HFFc6 (cell line): ENCODE data around the gene ANKLE1. TPM values are rescaled to one million over a fixed set of nuclear protein-coding genes. Genes with fewer than 3 reads are reported as not detected.

Experiments
- DNase-seq: peaks from one replicate; pipeline ENCODE4 v3.0.0-alpha.2; 2018
- H3K27ac Mint-ChIP-seq: 2 replicates; pipeline ENCODE4 v1.8.0; 2020; ENCODE audit warnings: mild to moderate bottlenecking, mixed read lengths
- H3K27me3 Mint-ChIP-seq: 2 replicates; pipeline ENCODE4 v1.8.0; 2021; ENCODE audit warnings: mild to moderate bottlenecking, moderate library complexity, mixed read lengths; ENCODE audit not compliant: insufficient read depth
- H3K36me3 Mint-ChIP-seq: 2 replicates; pipeline ENCODE4 v1.8.0; 2021; ENCODE audit warnings: low read depth, mixed read lengths
- H3K4me1 Mint-ChIP-seq: 2 replicates; pipeline ENCODE4 v1.8.0; 2020; ENCODE audit warnings: low read depth, mixed read lengths
- H3K4me3 Mint-ChIP-seq: 2 replicates; pipeline ENCODE4 v1.8.0; 2020; ENCODE audit warnings: mild to moderate bottlenecking, moderate library complexity, mixed read lengths
- H3K9me3 Mint-ChIP-seq: 2 replicates; pipeline ENCODE4 v1.8.0; 2020; ENCODE audit warnings: mild to moderate bottlenecking, mixed read lengths
- total RNA-seq, 6 experiments: library from RNA; stranded (reverse); fragmentation: NEBNext Ultra II Directional; extraction: Animal tissue kit (Norgen Biotek cat#: 25700); gene quantifications; 2 replicates in 1 of 6; 3 replicates in 5 of 6; pipeline ENCODE4 v1.2.3, GENCODE V29; 2021
- TF ChIP-seq, protein P1 (sequence below): fragments of 200-600 bp; sonication (generic); IDR thresholded peaks from 2 replicates; pipeline ENCODE4 v1.5.0; 2021; ENCODE audit warnings: antibody characterized with exemption, mild to moderate bottlenecking

The ANKLE1 gene
- total RNA-seq, 6 experiments from 2014 or later = 0.28 to 0.57 (median 0.43) TPM

DNA sequence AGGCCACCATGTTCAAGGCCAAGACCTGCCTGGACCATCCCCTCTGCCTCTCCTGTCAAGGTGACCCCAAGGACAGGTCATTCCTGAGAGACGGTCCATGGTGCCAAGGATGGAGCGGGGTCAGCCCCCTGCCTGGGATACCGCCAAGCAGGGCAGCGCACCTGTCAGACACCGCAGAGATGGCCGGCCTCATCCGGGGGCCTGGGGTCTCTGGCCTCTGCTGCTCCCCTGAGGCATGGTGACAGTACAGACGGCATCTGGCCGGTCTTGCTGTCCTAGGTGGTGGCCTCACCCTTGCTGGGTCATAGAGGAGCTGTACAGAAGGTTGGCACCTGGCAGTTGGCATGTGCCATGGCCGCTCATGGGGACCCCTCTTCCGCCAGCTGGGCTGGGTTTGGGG is 38.7 kb downstream of the ANKLE1 start:
- Mint-ChIP-seq H3K4me1 (peaks cover 9% of the 10 kb centered on the region), H3K9me3 (no peaks in the 10 kb centered on the region), H3K27me3 (peaks cover 2% of the 10 kb centered on the region; the same call in 1 of the 2 replicates), H3K27ac (no peak overlapping the region), H3K36me3 (peaks cover 13% of the 10 kb centered on the region), H3K4me3 (no peak overlapping the region)
- TF ChIP-seq, protein P1, sequence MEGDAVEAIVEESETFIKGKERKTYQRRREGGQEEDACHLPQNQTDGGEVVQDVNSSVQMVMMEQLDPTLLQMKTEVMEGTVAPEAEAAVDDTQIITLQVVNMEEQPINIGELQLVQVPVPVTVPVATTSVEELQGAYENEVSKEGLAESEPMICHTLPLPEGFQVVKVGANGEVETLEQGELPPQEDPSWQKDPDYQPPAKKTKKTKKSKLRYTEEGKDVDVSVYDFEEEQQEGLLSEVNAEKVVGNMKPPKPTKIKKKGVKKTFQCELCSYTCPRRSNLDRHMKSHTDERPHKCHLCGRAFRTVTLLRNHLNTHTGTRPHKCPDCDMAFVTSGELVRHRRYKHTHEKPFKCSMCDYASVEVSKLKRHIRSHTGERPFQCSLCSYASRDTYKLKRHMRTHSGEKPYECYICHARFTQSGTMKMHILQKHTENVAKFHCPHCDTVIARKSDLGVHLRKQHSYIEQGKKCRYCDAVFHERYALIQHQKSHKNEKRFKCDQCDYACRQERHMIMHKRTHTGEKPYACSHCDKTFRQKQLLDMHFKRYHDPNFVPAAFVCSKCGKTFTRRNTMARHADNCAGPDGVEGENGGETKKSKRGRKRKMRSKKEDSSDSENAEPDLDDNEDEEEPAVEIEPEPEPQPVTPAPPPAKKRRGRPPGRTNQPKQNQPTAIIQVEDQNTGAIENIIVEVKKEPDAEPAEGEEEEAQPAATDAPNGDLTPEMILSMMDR = no peak
- DNase-seq = no peak

GRCh38 chr19:17321655-17322489 is 40.2 kb downstream of the ANKLE1 start:
- Mint-ChIP-seq H3K27ac (peak overlapping the region; percentile 36; the same call in 1 of the 2 replicates), H3K36me3 (peaks cover 6% of the 10 kb centered on the region; the same call in 1 of the 2 replicates), H3K9me3 (no peaks in the 10 kb centered on the region), H3K27me3 (peaks cover 2% of the 10 kb centered on the region; the same call in 1 of the 2 replicates), H3K4me3 (no peak overlapping the region), H3K4me1 (peaks cover 9% of the 10 kb centered on the region)
- TF ChIP-seq, protein P1 = no peak
- DNase-seq = no peak

GRCh38 chr19:17322854-17323253 is 41.2 kb downstream of the ANKLE1 start:
- TF ChIP-seq, protein P1 = no peak
- H3K4me1 Mint-ChIP-seq = peaks cover 9% of the 10 kb centered on the region
- H3K27ac Mint-ChIP-seq = peak overlapping the region; percentile 36; the same call in 1 of the 2 replicates
- DNase-seq = no peak
- peaks cover 6% of the 10 kb centered on the region; the same call in 1 of the 2 replicates for H3K36me3 Mint-ChIP-seq
- no peaks in the 10 kb centered on the region for H3K9me3 Mint-ChIP-seq
- no peak overlapping the region for H3K4me3 Mint-ChIP-seq
- H3K27me3 Mint-ChIP-seq = peaks cover 2% of the 10 kb centered on the region; the same call in 1 of the 2 replicates

DNA sequence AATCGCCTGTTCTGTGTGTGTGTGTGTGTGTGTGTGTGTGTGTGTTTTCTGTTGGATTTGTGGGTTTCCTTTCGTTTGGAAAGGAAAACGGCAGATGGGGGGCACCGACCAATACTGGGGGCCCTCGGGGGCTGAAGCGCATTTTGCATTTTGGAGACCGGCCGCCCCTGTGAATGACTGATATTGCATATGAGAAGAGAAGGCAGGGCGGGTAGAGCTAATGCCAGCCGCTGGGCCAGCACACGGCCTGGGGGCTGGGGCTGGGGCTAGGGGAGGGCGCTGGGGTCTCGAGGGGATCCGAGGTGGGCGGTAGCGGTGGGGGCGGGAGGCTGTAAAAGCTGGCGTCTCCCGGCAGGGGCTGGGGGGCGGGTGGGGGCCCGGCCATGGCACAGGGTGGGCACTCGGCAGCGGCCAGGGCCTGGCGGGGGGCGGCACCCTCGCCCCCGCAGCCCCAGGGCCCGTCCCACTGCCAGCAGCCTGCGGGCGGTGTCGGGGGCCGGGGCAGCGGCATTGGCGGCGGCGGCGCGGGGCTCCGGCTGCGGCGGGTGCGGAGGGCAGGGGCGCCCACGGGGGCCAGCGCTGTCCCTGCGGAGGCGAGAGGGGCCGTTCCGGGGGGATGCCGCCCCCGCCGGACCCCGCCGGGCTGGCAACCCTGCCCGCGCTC is 41.7 kb downstream of the ANKLE1 start:
- H3K36me3 Mint-ChIP-seq = peaks cover 6% of the 10 kb centered on the region; the same call in 1 of the 2 replicates
- no peak overlapping the region for H3K4me3 Mint-ChIP-seq
- H3K9me3 Mint-ChIP-seq = no peaks in the 10 kb centered on the region
- H3K27me3 Mint-ChIP-seq = peaks cover 2% of the 10 kb centered on the region; the same call in 1 of the 2 replicates
- no peak overlapping the region for H3K27ac Mint-ChIP-seq
- H3K4me1 Mint-ChIP-seq = peaks cover 9% of the 10 kb centered on the region
- TF ChIP-seq, protein P1 = no peak
- DNase-seq = no peak

DNA sequence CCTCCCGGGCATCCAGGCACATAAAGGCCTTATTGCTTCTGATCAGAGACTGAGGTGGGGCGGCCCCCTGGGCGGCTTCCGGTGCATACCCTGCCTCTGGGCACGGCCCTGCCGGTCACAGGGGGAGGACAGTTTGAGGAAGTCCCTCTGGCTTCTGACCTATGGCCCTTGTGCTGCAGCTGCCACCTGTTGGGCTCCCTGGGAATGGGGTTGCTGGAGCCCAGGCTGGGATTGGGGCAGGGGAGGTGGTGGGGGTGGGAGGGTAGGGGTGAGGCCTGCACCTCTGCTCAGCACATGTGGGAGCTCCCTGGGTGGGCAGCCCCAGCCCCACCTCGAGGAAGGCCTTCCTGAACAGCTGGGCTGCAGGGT is 42.2 kb downstream of the ANKLE1 start:
- Mint-ChIP-seq H3K27ac (no peak overlapping the region), H3K4me1 (peaks cover 9% of the 10 kb centered on the region), H3K36me3 (peaks cover 6% of the 10 kb centered on the region; the same call in 1 of the 2 replicates), H3K27me3 (peaks cover 2% of the 10 kb centered on the region; the same call in 1 of the 2 replicates), H3K9me3 (no peaks in the 10 kb centered on the region), H3K4me3 (no peak overlapping the region)
- TF ChIP-seq, protein P1 = 0 out of 2 replicates have a peak, but pooled peaks have one; percentile 14
- no peak for DNase-seq
